ENCODE measurements around the gene NEUROG2.
"Not testable (repeated sequence)": the region's sequence is repeated elsewhere in the genome, so short reads cannot be mapped to it uniquely, and the experiment has no call there.

NEUROG2 gene

GRCh38 chr4:112492321-112492720, 23.7 kb downstream of the NEUROG2 start:
- DNase-seq (ENCODE audit: low read depth, low spot score), result no peak

DNA sequence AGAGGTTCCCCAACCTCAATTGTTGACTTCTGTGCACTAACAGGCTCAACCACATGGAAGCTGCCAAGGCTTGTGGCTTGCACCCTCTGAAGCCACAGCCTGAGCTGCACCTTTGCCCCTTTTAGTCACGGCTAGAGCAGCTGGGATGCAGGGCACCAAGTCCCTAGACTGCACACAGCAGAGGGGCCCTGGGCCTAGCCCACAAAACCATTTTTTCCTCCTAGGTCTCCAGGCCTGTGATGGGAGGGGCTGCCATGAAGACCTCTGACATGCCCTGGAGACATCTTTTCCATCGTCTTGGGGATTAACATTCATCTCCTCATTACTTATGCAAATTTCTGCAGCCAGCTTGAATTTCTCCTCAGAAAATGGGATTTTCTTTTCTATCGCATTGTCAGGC, 25.2 kb downstream of the NEUROG2 start:
- DNase-seq (ENCODE audit: low read depth, low spot score), result not testable (repeated sequence)

DNA sequence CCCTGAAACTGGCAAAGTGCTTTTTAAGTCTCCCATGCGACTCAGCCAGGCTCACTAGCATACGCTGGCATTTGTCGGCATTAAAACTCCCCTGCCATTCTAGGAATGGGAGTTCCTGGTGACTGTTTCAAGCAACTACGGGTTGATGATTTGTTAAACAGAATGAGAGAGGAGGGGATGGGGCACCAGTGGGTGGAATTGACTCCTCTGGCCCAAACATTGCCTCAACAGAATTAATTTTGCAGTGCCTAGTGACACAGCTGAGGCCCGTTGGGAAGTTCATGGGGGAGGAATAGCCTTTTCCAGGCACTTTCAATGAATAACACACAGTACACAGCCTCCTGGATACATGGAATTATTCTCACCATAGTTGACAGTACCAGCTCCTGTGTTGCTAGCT, 30.1 kb downstream of the NEUROG2 start:
- DNase-seq (ENCODE audit: low read depth, low spot score), result no peak

DNA sequence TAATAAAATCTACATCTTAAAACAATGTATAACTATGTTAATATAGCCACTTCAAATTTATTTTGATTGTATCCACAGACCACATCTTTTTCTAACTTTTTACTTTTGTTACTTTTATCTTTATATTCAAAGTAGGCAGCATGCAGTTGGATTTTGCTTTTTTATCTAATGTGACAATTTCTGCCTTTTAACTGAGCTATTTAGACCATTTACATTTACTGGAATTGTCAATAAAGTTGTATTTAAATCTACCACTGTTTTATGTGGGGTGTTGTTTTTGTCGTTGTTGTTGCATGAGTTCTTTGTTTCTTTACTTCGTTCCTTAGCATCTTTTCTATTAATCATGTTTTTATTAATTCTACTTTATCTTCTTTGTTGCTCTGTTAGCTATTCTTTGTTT, 42.0 kb downstream of the NEUROG2 start:
- no peak for DNase-seq (ENCODE audit: low read depth, low spot score)

DNA sequence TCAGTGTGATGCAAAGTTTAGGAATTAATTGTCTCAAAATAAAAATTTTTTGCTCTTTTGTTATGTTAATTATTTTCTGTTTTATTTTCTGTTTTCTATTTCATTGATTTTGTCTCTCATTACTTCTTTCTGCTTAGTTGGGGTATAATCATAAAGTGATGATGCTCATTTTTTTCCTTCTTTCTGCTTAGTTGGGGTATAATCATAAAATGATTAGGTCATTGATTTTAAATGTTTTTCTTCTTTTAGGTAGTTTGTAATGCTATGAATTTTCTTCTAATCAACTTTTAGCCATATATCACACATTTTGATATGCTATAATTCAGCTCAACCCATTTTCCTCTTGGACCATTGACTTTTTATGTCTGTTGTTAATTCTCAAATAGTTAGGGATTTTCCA, 43.7 kb downstream of the NEUROG2 start:
- no peak for DNase-seq (ENCODE audit: low read depth, low spot score)
